GM03348 (cell line): ENCODE measurements around the gene TIGD2.

Experiments used
- DNase-seq: peaks from one replicate; pipeline ENCODE4 v3.0.0; 2012; ENCODE audit warnings: low spot score

TIGD2 gene

GRCh38 chr4:89110986-89111832 lies at the start of gene TIGD2:
TIGD2 (plus strand) TSS chr4:89111533; CDS start chr4:89112975, 1,442 bp downstream.
- peak; percentile 98 for DNase-seq

GRCh38 chr4:89064848-89065247 lies 46.5 kb upstream of the TIGD2 start:
- DNase-seq: no peak

- DNase-seq: no peak
Observed at GRCh38 chr4:89067417-89067816, 43.9 kb upstream of the TIGD2 start.

GRCh38 chr4:89069481-89069880 lies 41.9 kb upstream of the TIGD2 start:
- no peak for DNase-seq

GRCh38 chr4:89070041-89070440 lies 41.3 kb upstream of the TIGD2 start:
- DNase-seq: no peak

- DNase-seq: no peak
Observed at GRCh38 chr4:89071311-89071710, 40.0 kb upstream of the TIGD2 start.

- DNase-seq: no peak
Observed at GRCh38 chr4:89072921-89073320, 38.4 kb upstream of the TIGD2 start.

GRCh38 chr4:89077761-89078160 lies 33.6 kb upstream of the TIGD2 start:
- DNase-seq: no peak

GRCh38 chr4:89078300-89078699 lies 33.0 kb upstream of the TIGD2 start:
- no peak for DNase-seq

GRCh38 chr4:89099034-89099433 lies 12.3 kb upstream of the TIGD2 start:
- DNase-seq: no peak

- no peak for DNase-seq
Observed at GRCh38 chr4:89099471-89099870, 11.9 kb upstream of the TIGD2 start.

GRCh38 chr4:89100853-89101252 lies 10.5 kb upstream of the TIGD2 start:
- DNase-seq: no peak

GRCh38 chr4:89101256-89102161 lies 9.8 kb upstream of the TIGD2 start:
- DNase-seq: no peak

- no peak for DNase-seq
Observed at GRCh38 chr4:89105726-89106125, 5.6 kb upstream of the TIGD2 start.

GRCh38 chr4:89108091-89108490 lies 3.2 kb upstream of the TIGD2 start:
- DNase-seq: no peak

GRCh38 chr4:89109841-89110540 lies 1.3 kb upstream of the TIGD2 start:
- no peak for DNase-seq

GRCh38 chr4:89110541-89110985 lies 770 bp upstream of the TIGD2 start:
- no peak for DNase-seq

GRCh38 chr4:89111833-89112563 lies 665 bp downstream of the TIGD2 start:
- peak; percentile 57 for DNase-seq

GRCh38 chr4:89113415-89113814 lies 2.1 kb downstream of the TIGD2 start:
- no peak for DNase-seq

- DNase-seq: no peak
Observed at GRCh38 chr4:89114100-89114499, 2.8 kb downstream of the TIGD2 start.

GRCh38 chr4:89117115-89117514 lies 5.8 kb downstream of the TIGD2 start:
- no peak for DNase-seq

- DNase-seq: no peak
Observed at GRCh38 chr4:89119166-89119565, 7.8 kb downstream of the TIGD2 start.
